GM21619 (cell line): ENCODE results near the gene MDFIC.
A peak's percentile ranks its signal among the peaks of the same experiment; 100 is the strongest.

Experiments used
- ATAC-seq: cut with Tn5 transposase; IDR thresholded peaks from one replicate; pipeline ENCODE4 v1.9.1; 2021; ENCODE audit not compliant: unreplicated experiment

MDFIC gene

DNA sequence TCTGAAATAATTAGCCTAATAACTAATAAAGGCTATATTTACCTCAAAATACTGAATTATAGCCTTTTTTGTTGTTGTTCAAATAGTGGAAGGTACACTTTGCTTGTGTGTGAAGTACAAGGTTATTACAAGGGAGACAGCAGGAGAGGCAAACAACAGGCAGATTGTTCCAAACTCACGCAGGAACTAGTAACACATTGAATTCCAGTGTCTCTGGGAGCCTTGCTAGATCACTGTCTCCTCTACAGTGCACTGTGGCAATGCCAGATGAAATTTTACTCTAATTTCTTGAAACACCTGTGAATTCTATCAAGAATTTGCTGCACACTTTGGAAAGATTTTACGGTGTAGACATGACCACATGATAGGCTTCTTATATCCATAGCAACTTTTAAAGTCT is 112.6 kb downstream of the MDFIC start:
- ATAC-seq, result no peak

DNA sequence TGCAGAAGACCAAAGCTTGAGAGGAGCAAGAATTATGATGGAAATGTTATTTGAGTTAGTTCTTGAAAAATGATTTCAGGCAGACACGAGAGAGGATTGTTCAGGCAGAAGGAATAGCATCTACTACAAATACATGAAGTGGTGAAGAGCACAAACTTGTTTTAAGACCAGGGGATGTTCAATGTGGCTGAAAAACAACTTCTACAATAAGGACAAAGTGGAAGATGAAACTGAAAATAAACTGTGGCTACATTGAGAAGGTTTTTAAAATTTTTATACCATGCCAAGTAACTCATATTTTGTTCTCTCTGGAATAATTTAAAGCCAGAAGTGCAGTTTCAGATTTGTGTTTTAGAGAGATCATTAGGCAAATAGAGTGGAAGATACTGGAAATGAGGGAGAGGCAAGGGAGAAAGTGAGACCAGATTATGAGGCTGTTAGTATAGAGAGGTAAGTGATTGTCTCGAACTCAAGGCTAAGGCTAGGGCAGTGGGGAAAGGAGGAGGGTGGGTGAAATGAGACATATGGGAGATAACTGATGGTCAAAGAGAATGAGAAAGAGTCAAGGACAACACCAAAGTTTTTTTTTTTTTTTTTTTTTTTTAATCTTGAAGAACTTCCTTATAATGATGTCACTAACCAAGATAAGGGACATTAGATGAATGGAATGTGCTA is 115.4 kb downstream of the MDFIC start:
- no peak for ATAC-seq

DNA sequence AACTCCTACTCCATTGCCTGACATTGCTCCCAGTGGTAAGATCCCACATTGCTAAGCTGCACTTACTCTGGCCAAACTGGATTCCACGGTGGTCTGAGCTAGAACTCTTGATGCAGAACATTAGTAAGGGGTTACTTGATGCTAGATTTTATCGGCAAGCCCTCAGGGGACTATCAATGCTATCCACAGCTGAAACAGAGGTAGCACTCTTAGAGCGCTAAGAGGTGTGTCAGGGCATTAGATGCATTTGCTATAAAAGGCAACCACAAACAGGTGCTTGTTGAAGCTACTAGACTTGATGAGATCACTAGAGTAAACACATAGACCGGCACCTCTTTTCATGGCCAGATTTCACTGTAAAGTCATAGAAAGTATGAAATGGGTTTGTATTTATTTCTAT is 116.3 kb downstream of the MDFIC start:
- ATAC-seq, result no peak

DNA sequence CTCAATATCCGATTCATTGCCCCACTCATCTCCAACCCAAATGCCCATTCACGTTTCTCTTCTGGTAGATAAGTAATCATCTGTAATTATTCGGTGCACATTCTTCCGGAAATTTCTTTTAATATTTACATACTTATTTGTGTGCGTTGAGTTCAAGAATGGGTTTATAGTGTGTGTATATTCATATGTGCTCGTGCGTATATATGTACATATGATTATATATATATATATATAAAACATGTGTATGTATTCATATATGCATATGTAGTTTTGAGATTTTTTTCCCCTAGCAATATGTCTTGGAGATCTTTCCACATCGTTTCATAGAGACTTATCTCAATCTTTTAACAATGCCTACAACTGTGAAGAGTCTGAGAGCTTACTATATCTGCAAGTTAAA is 118.2 kb downstream of the MDFIC start:
- ATAC-seq, result no peak

DNA sequence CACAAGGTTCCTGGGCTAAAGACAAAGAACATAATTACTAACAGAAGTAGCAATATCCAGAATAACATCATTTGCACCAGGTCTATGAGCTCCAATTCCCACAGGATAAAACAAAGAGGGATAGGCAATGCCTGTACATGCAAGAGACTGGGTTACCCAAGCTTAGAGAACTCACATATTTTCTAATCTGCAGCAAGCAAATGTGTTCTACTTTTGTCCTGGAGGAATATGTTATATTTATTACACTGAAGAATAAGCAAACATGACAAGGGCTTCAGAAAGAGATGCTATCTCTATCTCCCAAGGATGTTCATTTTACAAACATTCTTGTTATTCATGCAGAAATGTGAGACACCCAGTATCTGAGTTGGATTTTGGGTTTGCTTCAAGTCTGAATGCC is 118.6 kb downstream of the MDFIC start:
- no peak for ATAC-seq

DNA sequence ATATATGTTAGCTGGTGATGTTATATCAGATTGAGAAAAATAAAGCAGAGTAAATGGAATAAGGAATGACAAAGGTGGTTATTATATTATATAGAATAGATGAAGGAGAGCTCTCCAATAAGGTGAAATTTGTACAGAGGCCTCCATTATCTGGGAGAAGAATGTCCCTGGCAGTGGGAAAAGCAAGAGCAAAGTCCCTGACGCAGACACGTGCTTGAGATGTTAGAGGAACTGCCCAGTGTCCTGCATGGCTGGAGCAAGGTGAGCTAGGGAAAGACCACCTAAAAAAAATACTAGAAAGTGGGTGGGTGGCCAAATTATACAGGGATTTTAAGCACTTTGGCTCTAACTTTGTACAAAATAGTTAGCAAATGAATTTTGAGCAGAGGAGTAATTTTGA is 120.7 kb downstream of the MDFIC start:
- ATAC-seq, result no peak

DNA sequence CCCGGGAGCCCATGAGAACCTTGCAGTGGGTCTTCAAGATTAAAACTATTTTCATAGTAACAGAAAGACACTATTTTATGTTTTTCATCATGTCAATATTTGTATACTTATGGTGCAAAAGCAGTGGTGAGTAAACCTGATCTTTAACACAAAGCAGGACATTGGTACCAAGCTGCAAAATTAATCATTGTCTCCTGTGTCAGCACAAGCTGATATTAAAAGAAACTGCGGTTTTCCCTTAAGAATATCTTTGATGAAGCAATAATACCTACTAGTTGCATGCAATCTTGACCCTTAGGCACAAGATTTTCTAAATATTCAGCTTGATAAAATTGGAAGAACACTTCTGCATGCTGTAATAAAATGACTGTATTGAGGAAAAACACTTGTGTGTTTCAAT is 121.7 kb downstream of the MDFIC start:
- ATAC-seq, result no peak

DNA sequence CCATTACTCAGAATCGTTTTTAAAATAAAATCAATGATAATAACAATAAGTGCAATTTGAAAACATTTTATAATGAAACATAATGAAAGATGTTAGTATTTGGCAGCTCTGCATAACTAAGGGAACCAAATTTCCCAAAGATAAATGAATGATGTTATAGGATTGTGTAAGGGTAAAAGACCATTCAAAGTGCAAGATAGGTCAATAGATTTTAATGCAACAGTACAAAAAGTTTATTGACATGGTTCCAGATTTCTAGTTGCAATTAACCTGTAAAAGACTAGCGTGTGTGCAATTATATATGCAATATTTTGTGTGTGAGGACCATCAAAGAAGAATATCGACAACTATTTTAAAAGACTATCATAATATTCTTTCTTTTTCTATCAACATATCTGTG is 122.3 kb downstream of the MDFIC start:
- no peak for ATAC-seq

DNA sequence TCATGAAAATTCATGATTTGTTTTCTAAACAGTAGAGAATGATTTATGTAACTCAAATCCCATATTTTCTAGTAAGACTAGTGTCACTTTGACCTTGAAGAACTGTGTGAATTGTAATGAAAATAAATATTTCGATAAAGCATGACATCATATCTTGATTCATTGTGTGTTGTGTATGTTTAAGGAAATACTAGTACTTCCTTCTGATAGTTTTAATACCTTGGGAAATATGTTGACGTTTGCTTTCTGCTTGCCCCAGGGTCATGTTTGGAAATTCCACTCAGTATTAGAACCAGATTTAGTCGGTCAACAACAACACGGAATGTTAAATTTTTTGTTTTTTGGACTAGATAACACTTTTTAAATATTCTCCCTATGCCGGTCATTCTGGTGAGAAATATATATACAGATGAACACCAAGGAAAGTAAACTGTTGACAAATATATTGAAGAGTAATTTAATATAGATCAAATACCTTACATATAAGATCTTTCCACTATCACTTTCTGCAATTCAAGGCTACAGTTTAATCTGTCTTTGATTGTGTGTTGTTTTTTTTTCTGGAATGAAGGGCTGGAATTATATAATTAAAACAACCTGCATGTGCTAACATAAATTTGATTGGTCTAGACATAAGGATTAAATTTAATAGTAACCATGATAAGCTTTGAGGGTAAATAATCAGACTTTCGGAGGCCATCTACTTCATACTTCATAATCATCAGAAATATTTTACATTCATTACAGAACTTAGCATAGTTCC is 126.2 kb downstream of the MDFIC start:
- no peak for ATAC-seq

DNA sequence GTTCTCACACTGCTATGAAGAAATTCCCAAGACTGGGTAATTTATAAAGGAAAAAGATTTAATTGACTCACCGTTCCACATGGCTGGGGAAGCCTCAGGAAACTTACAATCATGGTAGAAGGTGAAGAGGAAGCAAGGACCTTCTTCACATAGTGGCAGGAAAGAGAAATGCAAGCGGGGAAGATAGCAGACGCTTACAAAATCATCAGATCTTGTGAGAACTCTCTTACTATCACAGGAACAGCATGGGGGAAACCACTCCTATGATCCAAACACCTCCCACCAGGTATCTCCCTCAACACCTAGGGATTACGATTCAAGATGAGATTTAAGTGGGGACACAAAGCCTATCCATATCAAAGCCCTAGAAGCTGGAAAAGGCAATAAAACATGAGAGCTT is 130.8 kb downstream of the MDFIC start:
- no peak for ATAC-seq

DNA sequence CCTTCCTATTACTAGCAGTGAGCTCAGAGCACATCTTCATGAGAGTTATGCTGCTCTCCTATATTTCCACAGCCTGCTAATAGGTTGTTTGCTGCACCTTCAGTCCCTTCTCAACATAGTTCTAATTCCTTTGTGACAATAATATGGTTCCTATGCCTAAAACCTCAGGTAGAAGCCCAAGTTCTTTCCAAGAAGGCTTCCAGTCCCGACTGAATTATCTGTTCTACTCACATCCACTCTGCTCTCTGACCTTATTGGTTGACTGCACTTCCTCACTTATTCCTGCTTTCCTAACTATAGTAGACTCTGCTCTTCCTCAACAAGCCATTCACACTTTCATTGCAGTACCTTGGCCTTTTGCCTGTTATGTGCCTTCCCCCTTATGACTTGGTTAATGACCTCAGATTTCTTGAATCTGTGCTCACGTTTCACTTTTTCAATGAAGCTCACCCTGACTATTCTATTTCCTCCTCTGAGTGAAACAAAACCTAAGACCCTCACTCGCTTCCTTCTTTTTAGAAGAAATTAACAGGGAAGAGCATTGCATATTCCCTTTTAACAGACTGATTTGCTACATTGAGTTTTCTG is 132.7 kb downstream of the MDFIC start:
- ATAC-seq, result no peak

DNA sequence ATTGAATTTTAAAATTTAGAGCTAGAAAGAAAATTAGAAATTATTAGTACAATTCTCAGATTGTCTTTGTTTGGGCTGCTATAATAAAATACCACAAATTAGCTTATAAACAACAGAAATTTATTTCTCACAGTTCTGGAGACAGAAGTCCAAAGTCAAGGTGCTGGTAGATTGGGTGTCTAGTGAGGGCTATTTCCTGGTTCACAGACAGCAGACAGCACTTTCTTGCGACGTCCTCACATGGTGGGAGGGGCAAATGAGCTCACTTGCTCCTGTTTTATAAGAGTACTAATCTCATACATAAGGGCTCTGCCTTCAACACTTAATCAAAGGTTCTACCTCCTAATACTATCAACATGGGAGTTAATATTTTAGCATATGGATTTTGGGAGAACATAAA is 134.1 kb downstream of the MDFIC start:
- ATAC-seq, result no peak

DNA sequence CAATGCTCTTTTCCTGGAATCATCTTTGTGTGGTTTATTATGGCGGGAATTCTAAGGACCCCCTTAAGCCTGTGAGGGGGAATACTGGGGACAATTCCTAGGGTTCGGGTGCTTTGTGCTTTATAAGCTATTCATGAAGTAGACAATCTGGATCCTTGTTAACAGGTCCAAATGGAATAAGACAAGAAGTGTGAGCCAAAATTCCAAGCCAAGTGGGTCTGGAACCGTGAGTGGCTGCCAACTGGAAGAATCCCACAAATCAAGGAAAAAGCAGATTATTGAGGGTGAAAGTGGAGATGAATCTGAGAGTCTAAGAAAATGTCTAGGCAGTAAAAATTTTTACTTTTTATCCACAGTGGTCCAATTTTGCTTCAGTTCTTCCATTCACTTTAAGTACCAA is 136.8 kb downstream of the MDFIC start:
- no peak for ATAC-seq

DNA sequence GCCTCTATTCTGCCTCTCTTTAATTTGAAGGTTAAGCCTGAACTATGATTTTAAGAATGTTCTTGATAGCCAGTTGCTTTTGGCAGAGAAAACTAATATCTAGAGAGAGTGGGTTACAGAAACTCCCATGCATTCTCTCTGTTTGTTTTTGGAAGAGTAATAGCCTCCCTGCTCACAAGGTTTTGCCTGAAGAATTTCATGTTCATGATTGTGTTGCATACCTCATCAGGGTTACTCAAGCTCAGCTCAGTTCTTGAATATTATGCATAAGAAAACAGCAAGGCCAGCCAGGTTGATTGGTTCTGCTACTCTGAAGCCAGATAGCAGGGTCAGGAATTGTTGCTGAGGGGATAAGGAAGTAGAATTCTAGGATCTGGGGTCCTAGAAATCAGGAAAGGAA is 137.4 kb downstream of the MDFIC start:
- ATAC-seq, result no peak

DNA sequence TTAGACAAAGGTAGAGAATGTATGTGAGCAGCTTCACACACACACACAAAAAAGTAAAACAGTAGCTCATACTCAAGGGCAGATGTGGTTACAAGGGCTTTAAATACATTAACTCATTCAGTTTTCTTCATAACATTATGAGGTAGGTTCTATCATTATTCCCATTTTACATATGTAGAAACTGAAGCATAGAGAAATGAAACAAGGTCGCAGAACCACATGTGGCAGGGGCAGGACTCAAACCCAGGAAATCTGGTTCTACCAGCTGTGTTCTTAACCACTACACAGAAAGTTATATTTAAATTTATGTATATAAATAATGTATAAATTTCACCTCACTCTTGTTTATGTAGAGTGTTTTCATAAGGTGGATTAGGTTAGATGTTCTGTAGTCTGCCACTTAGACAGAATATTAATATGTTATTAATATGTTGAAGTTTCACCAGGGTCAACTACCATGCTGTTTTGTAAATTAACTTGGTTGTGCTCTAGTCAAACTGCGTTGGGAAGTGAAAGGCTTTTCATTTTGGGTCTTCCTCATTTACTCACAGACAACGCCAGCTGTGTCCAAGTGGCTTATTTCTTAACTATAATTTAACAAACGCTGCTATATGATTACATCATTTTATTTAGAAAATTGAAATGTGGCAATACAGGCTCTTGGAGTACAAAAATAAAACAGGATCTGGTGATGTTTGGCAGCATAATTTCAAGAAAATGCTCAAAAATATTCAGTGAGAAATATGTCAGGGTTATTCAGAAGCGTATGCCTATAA is 138.4 kb downstream of the MDFIC start:
- ATAC-seq, result peak; percentile 72

DNA sequence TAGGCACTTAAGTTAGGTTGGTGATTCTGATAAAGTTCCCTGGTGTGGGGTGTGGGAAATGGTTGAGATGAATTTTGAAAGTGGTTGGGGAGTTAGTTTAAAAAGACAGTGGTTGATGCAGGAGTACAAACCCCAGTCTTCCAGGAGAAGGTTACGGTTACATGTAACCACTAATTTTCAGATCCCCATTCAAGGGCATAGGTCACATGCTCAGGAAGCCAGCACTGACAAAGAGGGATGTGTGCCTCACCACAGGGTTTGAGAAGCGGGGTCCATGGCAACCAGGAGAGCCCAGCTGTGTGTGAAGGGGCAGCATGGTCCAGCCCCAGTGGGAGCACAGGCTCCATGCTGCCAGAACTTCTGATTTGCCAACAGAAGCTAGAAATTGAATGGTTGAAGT is 144.2 kb downstream of the MDFIC start:
- peak; percentile 74 for ATAC-seq

DNA sequence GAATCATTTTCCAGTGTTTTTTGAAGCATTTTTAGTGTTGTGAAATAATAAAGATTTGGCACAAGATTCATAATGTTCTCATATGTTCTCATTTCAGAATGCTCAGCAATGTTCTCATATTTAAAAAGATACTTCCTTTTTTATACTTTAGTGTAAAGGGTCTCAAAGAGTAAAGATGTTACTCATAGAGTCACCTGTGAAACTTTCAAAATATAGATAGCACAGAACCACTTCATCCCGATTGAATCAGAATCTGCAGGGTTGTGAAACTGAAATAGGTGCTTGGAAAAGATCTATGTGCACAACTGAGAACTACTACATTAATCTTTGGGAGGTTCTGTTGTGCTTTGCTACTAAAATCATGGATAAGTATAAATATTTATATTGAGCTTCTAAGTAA is 144.7 kb downstream of the MDFIC start:
- no peak for ATAC-seq

DNA sequence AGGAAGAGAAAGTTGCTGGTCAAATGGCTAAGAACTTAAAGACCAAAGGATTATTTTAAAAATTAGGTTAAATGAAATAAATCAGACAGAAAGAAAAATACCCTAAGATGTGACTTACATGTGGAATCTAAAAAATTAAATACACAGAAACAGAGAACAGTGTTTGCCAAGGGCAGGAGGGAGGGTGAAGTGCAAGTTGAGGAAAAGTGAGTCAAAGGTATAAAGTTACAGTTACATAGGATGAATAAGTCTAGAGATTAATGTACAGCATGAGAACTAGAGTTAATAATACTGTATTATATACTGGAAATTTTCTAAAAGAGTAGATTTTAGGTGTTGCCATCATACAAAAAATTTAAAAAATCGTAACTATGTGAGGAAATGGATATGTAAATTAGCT is 146.3 kb downstream of the MDFIC start:
- ATAC-seq, result no peak
